HG03139 (cell line): ENCODE data around the gene MYO7A.

ENCODE experiments used
- ATAC-seq: cut with Tn5 transposase; IDR thresholded peaks from one replicate; pipeline ENCODE4 v1.9.1; 2021; ENCODE audit not compliant: unreplicated experiment

The MYO7A gene

GRCh38 chr11:77111277-77111676 lies 16.8 kb upstream of the MYO7A start:
- no peak for ATAC-seq

GRCh38 chr11:77111946-77112345 lies 16.1 kb upstream of the MYO7A start:
- ATAC-seq: no peak

GRCh38 chr11:77112641-77113381 lies 15.2 kb upstream of the MYO7A start:
- no peak for ATAC-seq

- ATAC-seq: no peak
Observed at GRCh38 chr11:77113382-77114088, 14.5 kb upstream of the MYO7A start.

GRCh38 chr11:77114089-77114463 lies 14.0 kb upstream of the MYO7A start:
- no peak for ATAC-seq

GRCh38 chr11:77115181-77115611 lies 12.8 kb upstream of the MYO7A start:
- no peak for ATAC-seq

GRCh38 chr11:77115956-77116355 lies 12.1 kb upstream of the MYO7A start:
- ATAC-seq: no peak

- ATAC-seq: no peak
Observed at GRCh38 chr11:77117492-77117891, 10.6 kb upstream of the MYO7A start.

- ATAC-seq: no peak
Observed at GRCh38 chr11:77118086-77118485, 10.0 kb upstream of the MYO7A start.

- no peak for ATAC-seq
Observed at GRCh38 chr11:77118971-77119370, 9.1 kb upstream of the MYO7A start.

- no peak for ATAC-seq
Observed at GRCh38 chr11:77119531-77119936, 8.5 kb upstream of the MYO7A start.

- ATAC-seq: no peak
Observed at GRCh38 chr11:77120571-77120970, 7.5 kb upstream of the MYO7A start.

- no peak for ATAC-seq
Observed at GRCh38 chr11:77121096-77121640, 6.9 kb upstream of the MYO7A start.

- ATAC-seq: no peak
Observed at GRCh38 chr11:77121876-77122575, 6.0 kb upstream of the MYO7A start.

- ATAC-seq: no peak
Observed at GRCh38 chr11:77122576-77123212, 5.4 kb upstream of the MYO7A start.

GRCh38 chr11:77123591-77123990 lies 4.5 kb upstream of the MYO7A start:
- ATAC-seq: no peak

- ATAC-seq: no peak
Observed at GRCh38 chr11:77124041-77124440, 4.0 kb upstream of the MYO7A start.

- no peak for ATAC-seq
Observed at GRCh38 chr11:77124488-77124887, 3.6 kb upstream of the MYO7A start.

- ATAC-seq: no peak
Observed at GRCh38 chr11:77125191-77125590, 2.9 kb upstream of the MYO7A start.

GRCh38 chr11:77125695-77126094 lies 2.4 kb upstream of the MYO7A start:
- no peak for ATAC-seq

GRCh38 chr11:77126156-77126775 lies 1.8 kb upstream of the MYO7A start:
- ATAC-seq: no peak
